Measurements from ENCODE around the gene GRIN1. TPM values are rescaled to one million over a fixed set of nuclear protein-coding genes. Genes with fewer than 3 reads are reported as not detected.
A peak's percentile ranks its signal among the peaks of the same experiment; 100 is the strongest.

Gene GRIN1
- total and polyA plus RNA-seq, 2 of the 8 experiments (the other 6 are each of a cell fraction or from before 2014, with no cell fraction given) = 0.48 to 2.1 TPM

DNA sequence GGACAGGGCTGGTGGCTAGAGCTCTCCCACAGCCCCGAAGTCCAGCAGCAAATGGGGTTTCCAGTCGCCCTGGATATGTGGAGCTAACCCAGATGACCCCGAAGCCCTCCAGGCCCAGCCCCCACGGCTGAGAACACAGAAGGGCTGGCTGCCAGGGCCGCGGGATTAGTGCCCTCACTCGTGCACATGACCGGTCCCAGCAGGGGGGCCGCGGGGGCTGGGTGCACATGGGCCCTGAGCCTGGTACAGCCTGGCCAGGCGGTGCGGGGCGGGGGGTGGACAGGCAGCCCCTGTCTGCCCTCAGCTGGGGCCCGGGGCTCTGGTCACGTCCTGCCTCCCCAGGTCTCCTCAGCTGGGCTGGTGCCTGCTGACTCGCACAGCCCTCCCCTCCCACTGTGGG lies 55.4 kb downstream of the GRIN1 start:
- no peak overlapping the region for H3K4me2 ChIP-seq (ENCODE audit: insufficient read depth in 1 of 2, low read depth in 2 of 2, low read length in 2 of 2)
- no peak for TF ChIP-seq HDAC2 (IDR thresholded peaks at IDR 0.05; ENCODE audit: borderline replicate concordance in 1 of 2, low read depth in 2 of 2, low read length in 2 of 2)
- TF ChIP-seq POLR2A (IDR thresholded peaks at IDR 0.05; ENCODE audit: control extremely low read depth in 1 of 2, low read depth in 2 of 2, low read length in 2 of 2) = no peak
- TF ChIP-seq KDM5A (IDR thresholded peaks at IDR 0.05; ENCODE audit: low read length) = no peak
- TF ChIP-seq SIRT6 (IDR thresholded peaks at IDR 0.05; ENCODE audit: low read length) = no peak
- TF ChIP-seq YY1 (IDR thresholded peaks at IDR 0.05; ENCODE audit: low read depth, low read length) = no peak
- no peak for TF ChIP-seq PHF8 (conservative IDR thresholded peaks at IDR 0.05; ENCODE audit: low read depth, low read length)
- TF ChIP-seq TCF12 (IDR thresholded peaks at IDR 0.05; ENCODE audit: low read depth, low read length) = no peak
- TF ChIP-seq, protein P1, sequence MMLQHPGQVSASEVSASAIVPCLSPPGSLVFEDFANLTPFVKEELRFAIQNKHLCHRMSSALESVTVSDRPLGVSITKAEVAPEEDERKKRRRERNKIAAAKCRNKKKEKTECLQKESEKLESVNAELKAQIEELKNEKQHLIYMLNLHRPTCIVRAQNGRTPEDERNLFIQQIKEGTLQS (IDR thresholded peaks at IDR 0.05; ENCODE audit: insufficient read depth, low read depth, low read length) = no peak
- TF ChIP-seq JUND (IDR thresholded peaks at IDR 0.05; ENCODE audit: low read length) = no peak
- TF ChIP-seq CBX5 (IDR thresholded peaks at IDR 0.05; ENCODE audit: low read depth, low read length) = no peak
- TF ChIP-seq, protein P2, sequence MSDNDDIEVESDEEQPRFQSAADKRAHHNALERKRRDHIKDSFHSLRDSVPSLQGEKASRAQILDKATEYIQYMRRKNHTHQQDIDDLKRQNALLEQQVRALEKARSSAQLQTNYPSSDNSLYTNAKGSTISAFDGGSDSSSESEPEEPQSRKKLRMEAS (IDR thresholded peaks at IDR 0.05) = no peak
- no peak for TF ChIP-seq ASH2L (IDR thresholded peaks at IDR 0.05; ENCODE audit: low read length)
- no peak for TF ChIP-seq KDM4A (IDR thresholded peaks at IDR 0.05; ENCODE audit: low read depth, low read length, severe bottlenecking)

More for the DNA sequence above, 55.4 kb downstream of the GRIN1 start:
- ChIA-PET CTCF (ENCODE audit: partially characterized antibody) (interaction anchor here (1.2 to 14.0 kb wide), 8 partner anchors 7 to 76 kb away, joined by 3 to 204 read pairs (median 7); partner anchors contain the start of genes CYSRT1, NDOR1, RNF208 and RNF224), POLR2A (ENCODE audit: partially characterized antibody) (interaction anchor here (0.9 to 11.0 kb wide), 8 partner anchors 12 to 65 kb away, joined by 3 to 107 read pairs (median 6); partner anchors contain the start of genes LRRC26, NDOR1, TMEM203 and TUBB4B)
- Histone ChIP-seq H3K9me3 (ENCODE audit: insufficient read depth in 2 of 2, low read depth in 1 of 2, low read length in 1 of 2) (no peaks in the 10 kb centered on the region), H3K23ac (ENCODE audit: insufficient read length) (no peak overlapping the region), H3K4me1 (replicated peaks in 1 of 4; ENCODE audit: control insufficient read depth in 3 of 4, insufficient read depth in 4 of 4, low read length in 3 of 4) (peaks cover 0 to 27% (median 15%) of the 10 kb centered on the region in 4 experiments; a peak in 6 of 7 replicates), H4K91ac (replicated peaks; ENCODE audit: insufficient read length, low read length) (no peak overlapping the region), H2BK120ac (replicated peaks; ENCODE audit: low read depth, low read length) (no peak overlapping the region), H2BK12ac (ENCODE audit: low read depth, low read length) (no peak overlapping the region), H3K27ac (ENCODE audit: low read depth, low read length) (peak overlapping the region; percentile 19; the same call in 1 of the 2 replicates), H2BK15ac (ENCODE audit: low read length) (no peak overlapping the region), H4K20me1 (replicated peaks in 1 of 2; ENCODE audit: control insufficient read depth in 1 of 2, insufficient read depth in 2 of 2, low read length in 2 of 2) (peaks cover 15 to 36% of the 10 kb centered on the region in 2 experiments), H3K4ac (replicated peaks; ENCODE audit: insufficient read length, low read depth, low read length) (no peak overlapping the region), H3K18ac (ENCODE audit: extremely low read depth, low read length) (no peak overlapping the region), H2AFZ (ENCODE audit: low read length) (no peak overlapping the region), H3K23me2 (ENCODE audit: low read depth, low read length) (no peaks in the 10 kb centered on the region; the same call in 1 of the 2 replicates), H2BK5ac (ENCODE audit: low read depth, low read length) (peak overlapping the region; percentile 60; the same call in 1 of the 2 replicates), H4K8ac (ENCODE audit: extremely low read depth, insufficient read depth, low read length) (peak overlapping the region; percentile 36; the same call in 1 of the 2 replicates), H3K4me3 (ENCODE audit: extremely low read depth in 1 of 4, insufficient read depth in 2 of 4, low read depth in 3 of 4, low read length in 4 of 4) (no peak overlapping the region), H2AK5ac (ENCODE audit: low read depth, low read length) (no peak overlapping the region), H4K5ac (ENCODE audit: insufficient read length, low read depth, low read length) (no peak overlapping the region), H3K79me2 (ENCODE audit: control insufficient read depth in 1 of 2, insufficient read depth in 2 of 2, low read length in 2 of 2) (peaks cover 0 to 30% of the 10 kb centered on the region in 2 experiments; a peak in 1 of 4 replicates), H3K27me3 (replicated peaks in 1 of 4; ENCODE audit: control insufficient read depth in 3 of 4, extremely low read depth in 1 of 4, insufficient read depth in 3 of 4, low read length in 3 of 4) (no peaks in the 10 kb centered on the region), H3K36me3 (ENCODE audit: control insufficient read depth in 2 of 4, insufficient read depth in 4 of 4, low read length in 3 of 4) (peaks cover 0 to 4% (median 1%) of the 10 kb centered on the region in 4 experiments; a peak in 2 of 8 replicates), H3K79me1 (ENCODE audit: low read depth, low read length) (peaks cover 24% of the 10 kb centered on the region), H2BK20ac (ENCODE audit: low read length) (no peak overlapping the region), H3K14ac (ENCODE audit: insufficient read length) (no peak overlapping the region), H3K9ac (replicated peaks in 1 of 4; ENCODE audit: extremely low read depth in 1 of 4, low read depth in 3 of 4, low read length in 3 of 4) (no peak overlapping the region; a peak in 1 of 7 replicates), H3K56ac (replicated peaks; ENCODE audit: insufficient read length, low read depth, low read length) (no peak overlapping the region)
- WGBS, 2 experiments (ENCODE audit: extremely low coverage in 1 of 2, insufficient coverage in 1 of 2, insufficient read length in 1 of 2, insufficient replicate concordance in 2 of 2, low coverage in 1 of 2, low lambda C conversion rate in 2 of 2, missing lambda C conversion rate in 1 of 2) = 77% methylated on average over 10 of the region's 16 CpGs; no CpG with 5 or more reads in 1 of the 2 experiments
- FAIRE-seq (no peak), DNase-seq (ENCODE audit: low read depth in 1 of 2, low spot score in 2 of 2) (no peak)

All from H1 (cell line).